ENCODE measurements around the gene MACROD1. TPM values are rescaled to one million over a fixed set of nuclear protein-coding genes. Genes with fewer than 3 reads are reported as not detected.

MACROD1 gene
- total RNA-seq, 2 experiments from 2014 or later = 13.5 to 16.1 TPM

GRCh38 chr11:64089915-64090805 lies 75.8 kb downstream of the MACROD1 start:
- Mint-ChIP-seq H3K36me3 (no peaks in the 10 kb centered on the region), H3K4me1 (peaks cover 3% of the 10 kb centered on the region), H3K4me3 (no peak overlapping the region), H3K9me3 (no peaks in the 10 kb centered on the region), H3K27me3 (no peaks in the 10 kb centered on the region), H3K27ac (no peak overlapping the region)
- POLR2A ChIA-PET = no interaction called here
- ATAC-seq (ENCODE audit: low read depth) (no peak), DNase-seq (no peak)

- DNase-seq = no peak
- no peak overlapping the region for H3K27ac Mint-ChIP-seq
- H3K9me3 Mint-ChIP-seq = no peaks in the 10 kb centered on the region
- peaks cover 3% of the 10 kb centered on the region for H3K4me1 Mint-ChIP-seq
- H3K4me3 Mint-ChIP-seq = no peak overlapping the region
- no peaks in the 10 kb centered on the region for H3K36me3 Mint-ChIP-seq
- POLR2A ChIA-PET = no interaction called here
- ATAC-seq (ENCODE audit: low read depth) = no peak
- no peaks in the 10 kb centered on the region for H3K27me3 Mint-ChIP-seq
Observed at GRCh38 chr11:64089493-64089892, 76.4 kb downstream of the MACROD1 start.

GRCh38 chr11:64089027-64089360 lies 76.9 kb downstream of the MACROD1 start:
- no peaks in the 10 kb centered on the region for H3K36me3 Mint-ChIP-seq
- H3K4me1 Mint-ChIP-seq = peaks cover 3% of the 10 kb centered on the region
- POLR2A ChIA-PET = no interaction called here
- no peak overlapping the region for H3K27ac Mint-ChIP-seq
- no peaks in the 10 kb centered on the region for H3K27me3 Mint-ChIP-seq
- no peak for ATAC-seq (ENCODE audit: low read depth)
- no peak overlapping the region for H3K4me3 Mint-ChIP-seq
- no peak for DNase-seq
- no peaks in the 10 kb centered on the region for H3K9me3 Mint-ChIP-seq

- no peaks in the 10 kb centered on the region for H3K27me3 Mint-ChIP-seq
- POLR2A ChIA-PET = no interaction called here
- no peaks in the 10 kb centered on the region for H3K36me3 Mint-ChIP-seq
- H3K4me3 Mint-ChIP-seq = no peak overlapping the region
- H3K4me1 Mint-ChIP-seq = peaks cover 3% of the 10 kb centered on the region
- ATAC-seq (ENCODE audit: low read depth) (no peak), DNase-seq (no peak)
- H3K27ac Mint-ChIP-seq = no peak overlapping the region
- no peaks in the 10 kb centered on the region for H3K9me3 Mint-ChIP-seq
Observed at GRCh38 chr11:64088162-64089026, 77.5 kb downstream of the MACROD1 start.

- POLR2A ChIA-PET = no interaction called here
- no peak for DNase-seq
- H3K27ac Mint-ChIP-seq = no peak overlapping the region
- H3K4me3 Mint-ChIP-seq = no peak overlapping the region
- no peak for ATAC-seq (ENCODE audit: low read depth)
- peaks cover 3% of the 10 kb centered on the region for H3K4me1 Mint-ChIP-seq
- no peaks in the 10 kb centered on the region for H3K9me3 Mint-ChIP-seq
- no peaks in the 10 kb centered on the region for H3K36me3 Mint-ChIP-seq
- no peaks in the 10 kb centered on the region for H3K27me3 Mint-ChIP-seq
Observed at GRCh38 chr11:64086258-64087123, 79.4 kb downstream of the MACROD1 start.

- H3K9me3 Mint-ChIP-seq = no peaks in the 10 kb centered on the region
- no peaks in the 10 kb centered on the region for H3K36me3 Mint-ChIP-seq
- peaks cover 5% of the 10 kb centered on the region for H3K4me1 Mint-ChIP-seq
- POLR2A ChIA-PET = no interaction called here
- no peak overlapping the region for H3K27ac Mint-ChIP-seq
- ATAC-seq (ENCODE audit: low read depth) (no peak), DNase-seq (no peak)
- H3K27me3 Mint-ChIP-seq = no peaks in the 10 kb centered on the region
- H3K4me3 Mint-ChIP-seq = no peak overlapping the region
Observed at GRCh38 chr11:64085906-64086257, 80.0 kb downstream of the MACROD1 start.

- ATAC-seq (ENCODE audit: low read depth) (no peak), DNase-seq (no peak)
- H3K36me3 Mint-ChIP-seq = no peaks in the 10 kb centered on the region
- no peak overlapping the region for H3K4me3 Mint-ChIP-seq
- POLR2A ChIA-PET = no interaction called here
- H3K9me3 Mint-ChIP-seq = no peaks in the 10 kb centered on the region
- H3K27me3 Mint-ChIP-seq = no peaks in the 10 kb centered on the region
- peaks cover 4% of the 10 kb centered on the region for H3K4me1 Mint-ChIP-seq
- no peak overlapping the region for H3K27ac Mint-ChIP-seq
Observed at GRCh38 chr11:64084951-64085710, 80.8 kb downstream of the MACROD1 start.

- Mint-ChIP-seq H3K4me3 (no peak overlapping the region), H3K36me3 (no peaks in the 10 kb centered on the region), H3K4me1 (peaks cover 2% of the 10 kb centered on the region), H3K27me3 (no peaks in the 10 kb centered on the region), H3K27ac (no peak overlapping the region), H3K9me3 (no peaks in the 10 kb centered on the region)
- POLR2A ChIA-PET = no interaction called here
- ATAC-seq (ENCODE audit: low read depth) = no peak
- no peak for DNase-seq
Observed at GRCh38 chr11:64084146-64084950, 81.6 kb downstream of the MACROD1 start.

GRCh38 chr11:64083398-64084080 lies 82.4 kb downstream of the MACROD1 start:
- Mint-ChIP-seq H3K4me1 (peaks cover 2% of the 10 kb centered on the region), H3K27ac (no peak overlapping the region), H3K36me3 (no peaks in the 10 kb centered on the region), H3K27me3 (no peaks in the 10 kb centered on the region), H3K9me3 (no peaks in the 10 kb centered on the region), H3K4me3 (no peak overlapping the region)
- no peak for DNase-seq
- ATAC-seq (ENCODE audit: low read depth) = no peak
- POLR2A ChIA-PET = no interaction called here

GRCh38 chr11:64081745-64082442 lies 84.0 kb downstream of the MACROD1 start:
- ATAC-seq (ENCODE audit: low read depth) (no peak), DNase-seq (no peak)
- Mint-ChIP-seq H3K4me1 (peaks cover 2% of the 10 kb centered on the region), H3K27ac (no peak overlapping the region), H3K9me3 (no peaks in the 10 kb centered on the region), H3K4me3 (no peak overlapping the region), H3K36me3 (no peaks in the 10 kb centered on the region), H3K27me3 (no peaks in the 10 kb centered on the region)
- POLR2A ChIA-PET = no interaction called here

- Mint-ChIP-seq H3K27ac (no peak overlapping the region), H3K36me3 (no peaks in the 10 kb centered on the region), H3K27me3 (no peaks in the 10 kb centered on the region), H3K4me1 (peaks cover 2% of the 10 kb centered on the region), H3K9me3 (no peaks in the 10 kb centered on the region), H3K4me3 (no peak overlapping the region)
- DNase-seq (no peak), ATAC-seq (ENCODE audit: low read depth) (no peak)
- POLR2A ChIA-PET = no interaction called here
Observed at GRCh38 chr11:64080390-64080789, 85.5 kb downstream of the MACROD1 start.
